OCI-LY1 (cell line): ENCODE results near the gene NECTIN1.

Source experiments
- EZH2 ChIP-seq: fragments of 200-600 bp; sonication (generic), shearing (Covaris generic); IDR thresholded peaks from 2 replicates; pipeline ENCODE4 v1.8.0; 2017; ENCODE audit warnings: borderline replicate concordance, mixed run types, mild to moderate bottlenecking, antibody characterized with exemption, low read length, moderate library complexity, mixed read lengths
- TF ChIP-seq, protein P1 (sequence below): fragments of 200-600 bp; sonication (generic), shearing (Covaris generic); IDR thresholded peaks from 2 replicates; pipeline ENCODE4 v1.5.1; 2017; ENCODE audit warnings: mild to moderate bottlenecking, antibody characterized with exemption, low read length, moderate library complexity, mixed read lengths

DNA sequence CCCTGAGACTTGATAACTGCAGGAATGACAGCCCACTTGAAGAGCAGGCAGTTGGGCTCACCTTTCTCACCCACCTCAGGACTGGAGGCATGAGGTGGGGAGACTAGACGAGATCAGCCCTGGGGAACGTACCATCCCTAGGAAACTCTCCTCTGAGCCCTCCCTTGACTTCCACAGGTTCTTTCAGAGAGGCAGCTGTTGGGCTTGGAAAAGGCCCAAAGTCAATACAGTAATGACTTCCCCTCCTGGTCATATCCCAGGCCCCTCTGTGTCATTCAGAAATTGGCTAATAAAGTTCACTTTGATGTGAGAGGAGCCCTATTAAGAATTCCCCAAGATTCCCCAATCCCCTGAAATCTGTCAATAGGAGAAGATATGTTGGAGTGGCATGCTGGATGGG is 5.8 kb upstream of the NECTIN1 start:
- TF ChIP-seq, protein P1, sequence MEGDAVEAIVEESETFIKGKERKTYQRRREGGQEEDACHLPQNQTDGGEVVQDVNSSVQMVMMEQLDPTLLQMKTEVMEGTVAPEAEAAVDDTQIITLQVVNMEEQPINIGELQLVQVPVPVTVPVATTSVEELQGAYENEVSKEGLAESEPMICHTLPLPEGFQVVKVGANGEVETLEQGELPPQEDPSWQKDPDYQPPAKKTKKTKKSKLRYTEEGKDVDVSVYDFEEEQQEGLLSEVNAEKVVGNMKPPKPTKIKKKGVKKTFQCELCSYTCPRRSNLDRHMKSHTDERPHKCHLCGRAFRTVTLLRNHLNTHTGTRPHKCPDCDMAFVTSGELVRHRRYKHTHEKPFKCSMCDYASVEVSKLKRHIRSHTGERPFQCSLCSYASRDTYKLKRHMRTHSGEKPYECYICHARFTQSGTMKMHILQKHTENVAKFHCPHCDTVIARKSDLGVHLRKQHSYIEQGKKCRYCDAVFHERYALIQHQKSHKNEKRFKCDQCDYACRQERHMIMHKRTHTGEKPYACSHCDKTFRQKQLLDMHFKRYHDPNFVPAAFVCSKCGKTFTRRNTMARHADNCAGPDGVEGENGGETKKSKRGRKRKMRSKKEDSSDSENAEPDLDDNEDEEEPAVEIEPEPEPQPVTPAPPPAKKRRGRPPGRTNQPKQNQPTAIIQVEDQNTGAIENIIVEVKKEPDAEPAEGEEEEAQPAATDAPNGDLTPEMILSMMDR: no peak
- no peak for TF ChIP-seq EZH2
